HG02938 (cell line): ENCODE data around the gene OR2Z1.

Source experiments
- ATAC-seq: cut with Tn5 transposase; IDR thresholded peaks from one replicate; pipeline ENCODE4 v1.9.1; 2021; ENCODE audit warnings: mild to moderate bottlenecking, moderate library complexity; ENCODE audit not compliant: unreplicated experiment

OR2Z1 gene

GRCh38 chr19:8721334-8721733, at the start of gene OR2Z1:
OR2Z1 (plus strand) TSS chr19:8721634; CDS start chr19:8731029, 9,395 bp downstream.
- no peak for ATAC-seq

GRCh38 chr19:8673276-8673891, 48.0 kb upstream of the OR2Z1 start:
- ATAC-seq, result no peak

GRCh38 chr19:8675066-8675465, 46.4 kb upstream of the OR2Z1 start:
- no peak for ATAC-seq

GRCh38 chr19:8678244-8678807, 43.1 kb upstream of the OR2Z1 start:
- no peak for ATAC-seq

- ATAC-seq, result no peak
These were observed 40.6 kb upstream of the OR2Z1 start for GRCh38 chr19:8680676-8681344.

- ATAC-seq, result no peak
These were observed 39.9 kb upstream of the OR2Z1 start for GRCh38 chr19:8681345-8682029.

GRCh38 chr19:8682472-8682871, 39.0 kb upstream of the OR2Z1 start:
- no peak for ATAC-seq

- ATAC-seq, result no peak
These were observed 38.5 kb upstream of the OR2Z1 start for GRCh38 chr19:8682931-8683330.

GRCh38 chr19:8684001-8684902, 37.2 kb upstream of the OR2Z1 start:
- ATAC-seq, result no peak

- no peak for ATAC-seq
These were observed 34.9 kb upstream of the OR2Z1 start for GRCh38 chr19:8686549-8686948.

GRCh38 chr19:8688930-8689329, 32.5 kb upstream of the OR2Z1 start:
- no peak for ATAC-seq

GRCh38 chr19:8690753-8691539, 30.5 kb upstream of the OR2Z1 start:
- ATAC-seq, result no peak

- ATAC-seq, result no peak
These were observed 25.9 kb upstream of the OR2Z1 start for GRCh38 chr19:8695501-8695900.

GRCh38 chr19:8695911-8696310, 25.5 kb upstream of the OR2Z1 start:
- no peak for ATAC-seq

GRCh38 chr19:8696993-8697392, 24.4 kb upstream of the OR2Z1 start:
- no peak for ATAC-seq

GRCh38 chr19:8697671-8698432, 23.6 kb upstream of the OR2Z1 start:
- ATAC-seq, result no peak

- no peak for ATAC-seq
These were observed 22.9 kb upstream of the OR2Z1 start, which contains the start of gene ACTL9 for GRCh38 chr19:8698433-8699063. ACTL9 (minus strand) TSS chr19:8698795; CDS start chr19:8698701, 94 bp downstream.

- no peak for ATAC-seq
These were observed 21.5 kb upstream of the OR2Z1 start for GRCh38 chr19:8699908-8700307.

GRCh38 chr19:8700956-8701355, 20.5 kb upstream of the OR2Z1 start:
- no peak for ATAC-seq
